Measurements from ENCODE around the gene SUN1.

DNA sequence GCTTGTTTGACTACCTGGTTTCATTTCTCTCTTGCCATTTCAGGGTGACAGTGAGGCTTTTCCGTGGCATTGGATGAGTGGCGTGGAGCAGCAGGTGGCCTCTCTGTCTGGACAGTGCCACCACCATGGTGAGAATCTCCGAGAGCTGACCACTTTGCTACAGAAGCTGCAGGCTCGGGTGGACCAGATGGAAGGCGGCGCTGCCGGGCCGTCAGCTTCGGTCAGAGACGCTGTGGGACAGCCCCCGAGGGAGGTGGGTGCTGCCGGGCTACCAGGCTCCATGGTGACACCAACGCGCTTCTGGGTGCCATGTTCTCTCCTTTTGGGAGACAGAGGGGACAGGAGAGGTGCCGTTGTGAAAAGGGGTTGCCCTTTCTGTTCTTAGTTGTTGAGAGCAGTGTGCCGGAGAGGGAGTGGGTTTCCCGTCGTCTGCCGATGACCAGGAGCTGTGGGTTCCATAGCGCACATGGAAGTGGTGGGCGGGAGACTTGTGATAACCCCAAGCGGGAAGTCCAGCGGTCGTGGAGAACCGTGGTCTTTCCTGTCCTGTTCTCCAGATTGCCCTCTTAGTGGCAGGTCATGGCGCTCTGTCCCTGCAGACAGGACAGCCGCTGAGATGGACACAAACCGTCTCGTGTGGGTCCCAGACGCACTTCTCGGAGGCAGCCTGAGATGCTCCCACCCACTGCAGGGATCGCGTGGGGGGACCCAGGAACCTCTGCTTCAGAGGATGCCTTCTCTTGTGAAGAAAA, 21.3 kb downstream of the SUN1 start:
- TF ChIP-seq, protein P1, sequence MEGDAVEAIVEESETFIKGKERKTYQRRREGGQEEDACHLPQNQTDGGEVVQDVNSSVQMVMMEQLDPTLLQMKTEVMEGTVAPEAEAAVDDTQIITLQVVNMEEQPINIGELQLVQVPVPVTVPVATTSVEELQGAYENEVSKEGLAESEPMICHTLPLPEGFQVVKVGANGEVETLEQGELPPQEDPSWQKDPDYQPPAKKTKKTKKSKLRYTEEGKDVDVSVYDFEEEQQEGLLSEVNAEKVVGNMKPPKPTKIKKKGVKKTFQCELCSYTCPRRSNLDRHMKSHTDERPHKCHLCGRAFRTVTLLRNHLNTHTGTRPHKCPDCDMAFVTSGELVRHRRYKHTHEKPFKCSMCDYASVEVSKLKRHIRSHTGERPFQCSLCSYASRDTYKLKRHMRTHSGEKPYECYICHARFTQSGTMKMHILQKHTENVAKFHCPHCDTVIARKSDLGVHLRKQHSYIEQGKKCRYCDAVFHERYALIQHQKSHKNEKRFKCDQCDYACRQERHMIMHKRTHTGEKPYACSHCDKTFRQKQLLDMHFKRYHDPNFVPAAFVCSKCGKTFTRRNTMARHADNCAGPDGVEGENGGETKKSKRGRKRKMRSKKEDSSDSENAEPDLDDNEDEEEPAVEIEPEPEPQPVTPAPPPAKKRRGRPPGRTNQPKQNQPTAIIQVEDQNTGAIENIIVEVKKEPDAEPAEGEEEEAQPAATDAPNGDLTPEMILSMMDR (conservative IDR thresholded peaks at IDR 0.05; ENCODE audit: low read depth in 2 of 2) = no peak
- TF ChIP-seq EZH2 (IDR thresholded peaks at IDR 0.05; ENCODE audit: low read depth, unreplicated experiment) (no peak), EZH2phosphoT487 (IDR thresholded peaks at IDR 0.05; ENCODE audit: unreplicated experiment) (no peak), NANOG (IDR thresholded peaks at IDR 0.05; ENCODE audit: borderline replicate concordance) (no peak)
- TF ChIP-seq, protein P2, sequence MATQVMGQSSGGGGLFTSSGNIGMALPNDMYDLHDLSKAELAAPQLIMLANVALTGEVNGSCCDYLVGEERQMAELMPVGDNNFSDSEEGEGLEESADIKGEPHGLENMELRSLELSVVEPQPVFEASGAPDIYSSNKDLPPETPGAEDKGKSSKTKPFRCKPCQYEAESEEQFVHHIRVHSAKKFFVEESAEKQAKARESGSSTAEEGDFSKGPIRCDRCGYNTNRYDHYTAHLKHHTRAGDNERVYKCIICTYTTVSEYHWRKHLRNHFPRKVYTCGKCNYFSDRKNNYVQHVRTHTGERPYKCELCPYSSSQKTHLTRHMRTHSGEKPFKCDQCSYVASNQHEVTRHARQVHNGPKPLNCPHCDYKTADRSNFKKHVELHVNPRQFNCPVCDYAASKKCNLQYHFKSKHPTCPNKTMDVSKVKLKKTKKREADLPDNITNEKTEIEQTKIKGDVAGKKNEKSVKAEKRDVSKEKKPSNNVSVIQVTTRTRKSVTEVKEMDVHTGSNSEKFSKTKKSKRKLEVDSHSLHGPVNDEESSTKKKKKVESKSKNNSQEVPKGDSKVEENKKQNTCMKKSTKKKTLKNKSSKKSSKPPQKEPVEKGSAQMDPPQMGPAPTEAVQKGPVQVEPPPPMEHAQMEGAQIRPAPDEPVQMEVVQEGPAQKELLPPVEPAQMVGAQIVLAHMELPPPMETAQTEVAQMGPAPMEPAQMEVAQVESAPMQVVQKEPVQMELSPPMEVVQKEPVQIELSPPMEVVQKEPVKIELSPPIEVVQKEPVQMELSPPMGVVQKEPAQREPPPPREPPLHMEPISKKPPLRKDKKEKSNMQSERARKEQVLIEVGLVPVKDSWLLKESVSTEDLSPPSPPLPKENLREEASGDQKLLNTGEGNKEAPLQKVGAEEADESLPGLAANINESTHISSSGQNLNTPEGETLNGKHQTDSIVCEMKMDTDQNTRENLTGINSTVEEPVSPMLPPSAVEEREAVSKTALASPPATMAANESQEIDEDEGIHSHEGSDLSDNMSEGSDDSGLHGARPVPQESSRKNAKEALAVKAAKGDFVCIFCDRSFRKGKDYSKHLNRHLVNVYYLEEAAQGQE (IDR thresholded peaks at IDR 0.05; ENCODE audit: unreplicated experiment) = no peak
- TF ChIP-seq, protein P3, sequence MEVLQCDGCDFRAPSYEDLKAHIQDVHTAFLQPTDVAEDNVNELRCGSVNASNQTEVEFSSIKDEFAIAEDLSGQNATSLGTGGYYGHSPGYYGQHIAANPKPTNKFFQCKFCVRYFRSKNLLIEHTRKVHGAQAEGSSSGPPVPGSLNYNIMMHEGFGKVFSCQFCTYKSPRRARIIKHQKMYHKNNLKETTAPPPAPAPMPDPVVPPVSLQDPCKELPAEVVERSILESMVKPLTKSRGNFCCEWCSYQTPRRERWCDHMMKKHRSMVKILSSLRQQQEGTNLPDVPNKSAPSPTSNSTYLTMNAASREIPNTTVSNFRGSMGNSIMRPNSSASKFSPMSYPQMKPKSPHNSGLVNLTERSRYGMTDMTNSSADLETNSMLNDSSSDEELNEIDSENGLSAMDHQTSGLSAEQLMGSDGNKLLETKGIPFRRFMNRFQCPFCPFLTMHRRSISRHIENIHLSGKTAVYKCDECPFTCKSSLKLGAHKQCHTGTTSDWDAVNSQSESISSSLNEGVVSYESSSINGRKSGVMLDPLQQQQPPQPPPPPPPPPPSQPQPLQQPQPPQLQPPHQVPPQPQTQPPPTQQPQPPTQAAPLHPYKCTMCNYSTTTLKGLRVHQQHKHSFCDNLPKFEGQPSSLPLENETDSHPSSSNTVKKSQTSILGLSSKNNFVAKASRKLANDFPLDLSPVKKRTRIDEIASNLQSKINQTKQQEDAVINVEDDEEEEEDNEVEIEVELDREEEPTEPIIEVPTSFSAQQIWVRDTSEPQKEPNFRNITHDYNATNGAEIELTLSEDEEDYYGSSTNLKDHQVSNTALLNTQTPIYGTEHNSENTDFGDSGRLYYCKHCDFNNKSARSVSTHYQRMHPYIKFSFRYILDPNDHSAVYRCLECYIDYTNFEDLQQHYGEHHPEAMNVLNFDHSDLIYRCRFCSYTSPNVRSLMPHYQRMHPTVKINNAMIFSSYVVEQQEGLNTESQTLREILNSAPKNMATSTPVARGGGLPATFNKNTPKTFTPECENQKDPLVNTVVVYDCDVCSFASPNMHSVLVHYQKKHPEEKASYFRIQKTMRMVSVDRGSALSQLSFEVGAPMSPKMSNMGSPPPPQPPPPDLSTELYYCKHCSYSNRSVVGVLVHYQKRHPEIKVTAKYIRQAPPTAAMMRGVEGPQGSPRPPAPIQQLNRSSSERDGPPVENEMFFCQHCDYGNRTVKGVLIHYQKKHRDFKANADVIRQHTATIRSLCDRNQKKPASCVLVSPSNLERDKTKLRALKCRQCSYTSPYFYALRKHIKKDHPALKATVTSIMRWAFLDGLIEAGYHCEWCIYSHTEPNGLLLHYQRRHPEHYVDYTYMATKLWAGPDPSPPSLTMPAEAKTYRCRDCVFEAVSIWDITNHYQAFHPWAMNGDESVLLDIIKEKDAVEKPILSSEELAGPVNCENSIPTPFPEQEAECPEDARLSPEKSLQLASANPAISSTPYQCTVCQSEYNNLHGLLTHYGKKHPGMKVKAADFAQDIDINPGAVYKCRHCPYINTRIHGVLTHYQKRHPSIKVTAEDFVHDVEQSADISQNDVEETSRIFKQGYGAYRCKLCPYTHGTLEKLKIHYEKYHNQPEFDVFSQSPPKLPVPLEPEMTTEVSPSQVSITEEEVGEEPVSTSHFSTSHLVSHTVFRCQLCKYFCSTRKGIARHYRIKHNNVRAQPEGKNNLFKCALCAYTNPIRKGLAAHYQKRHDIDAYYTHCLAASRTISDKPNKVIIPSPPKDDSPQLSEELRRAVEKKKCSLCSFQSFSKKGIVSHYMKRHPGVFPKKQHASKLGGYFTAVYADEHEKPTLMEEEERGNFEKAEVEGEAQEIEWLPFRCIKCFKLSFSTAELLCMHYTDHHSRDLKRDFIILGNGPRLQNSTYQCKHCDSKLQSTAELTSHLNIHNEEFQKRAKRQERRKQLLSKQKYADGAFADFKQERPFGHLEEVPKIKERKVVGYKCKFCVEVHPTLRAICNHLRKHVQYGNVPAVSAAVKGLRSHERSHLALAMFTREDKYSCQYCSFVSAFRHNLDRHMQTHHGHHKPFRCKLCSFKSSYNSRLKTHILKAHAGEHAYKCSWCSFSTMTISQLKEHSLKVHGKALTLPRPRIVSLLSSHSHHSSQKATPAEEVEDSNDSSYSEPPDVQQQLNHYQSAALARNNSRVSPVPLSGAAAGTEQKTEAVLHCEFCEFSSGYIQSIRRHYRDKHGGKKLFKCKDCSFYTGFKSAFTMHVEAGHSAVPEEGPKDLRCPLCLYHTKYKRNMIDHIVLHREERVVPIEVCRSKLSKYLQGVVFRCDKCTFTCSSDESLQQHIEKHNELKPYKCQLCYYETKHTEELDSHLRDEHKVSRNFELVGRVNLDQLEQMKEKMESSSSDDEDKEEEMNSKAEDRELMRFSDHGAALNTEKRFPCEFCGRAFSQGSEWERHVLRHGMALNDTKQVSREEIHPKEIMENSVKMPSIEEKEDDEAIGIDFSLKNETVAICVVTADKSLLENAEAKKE (CRISPR knock-in tag; IDR thresholded peaks at IDR 0.05) = no peak

Measured in GM23338 (cell line).